CD14-positive monocyte (primary cell): ENCODE data around the gene SNAPC4. TPM values are rescaled to one million over a fixed set of nuclear protein-coding genes. Genes with fewer than 3 reads are reported as not detected.

Experiments
- DNase-seq, 3 donors: peaks; one replicate each; pipeline ENCODE4 v3.0.0-alpha.2; 2011 to 2022
- H2AFZ ChIP-seq: 2 replicates; pipeline ENCODE4 v1.6.0; 2012; ENCODE audit warnings: mild to moderate bottlenecking, low read depth, low read length, inconsistent platforms; ENCODE audit not compliant: insufficient read depth, poor library complexity, severe bottlenecking
- H3K27ac ChIP-seq, 2 donors: 1 replicate in 1 of 2; 2 replicates in 1 of 2; pipeline ENCODE4 v1.5.1; 2012 to 2013; ENCODE audit warnings: low read length in 2 of 2, control low read depth in 1 of 2, inconsistent platforms in 1 of 2, low read depth in 1 of 2, mild to moderate bottlenecking in 1 of 2
- H3K27me3 ChIP-seq, 2 donors: one replicate each; pipeline versions ENCODE4 v1.6.0 to v1.6.1; 2011 to 2013; ENCODE audit warnings: low read length in 2 of 2; ENCODE audit not compliant: control insufficient read depth in 2 of 2, insufficient read depth in 2 of 2
- H3K36me3 ChIP-seq, 2 donors: replicated peaks in 1 of 2; 1 replicate in 1 of 2; 2 replicates in 1 of 2; pipeline versions ENCODE4 v1.5.1 to v1.6.1; 2012 to 2013; ENCODE audit warnings: low read length in 2 of 2, control low read depth in 1 of 2, inconsistent platforms in 1 of 2, mild to moderate bottlenecking in 1 of 2; ENCODE audit not compliant: insufficient read depth in 2 of 2, control insufficient read depth in 1 of 2
- H3K4me1 ChIP-seq, 2 donors: 1 replicate in 1 of 2; 2 replicates in 1 of 2; pipeline versions ENCODE4 v1.5.1 to v1.6.1; 2012 to 2013; ENCODE audit warnings: low read length in 2 of 2, control low read depth in 1 of 2, inconsistent platforms in 1 of 2, mild to moderate bottlenecking in 1 of 2, moderate library complexity in 1 of 2; ENCODE audit not compliant: insufficient read depth in 2 of 2, control insufficient read depth in 1 of 2
- H3K4me2 ChIP-seq: replicated peaks from 2 replicates; pipeline ENCODE3; 2012; ENCODE audit warnings: low read length, moderate library complexity, mild to moderate bottlenecking; ENCODE audit not compliant: poor library complexity, severe bottlenecking; ENCODE audit errors: extremely low read depth
- H3K4me3 ChIP-seq, 3 experiments: fragments of 200-600 bp in 1 of 3; sonication (generic) in 1 of 3; replicated peaks in 1 of 3; 1 replicate in 2 of 3; 2 replicates in 1 of 3; pipeline ENCODE4 v1.5.1; 2011 to 2013; ENCODE audit warnings: low read length in 3 of 3, mild to moderate bottlenecking in 3 of 3, control low read depth in 2 of 3, low read depth in 2 of 3, inconsistent platforms in 1 of 3, moderate library complexity in 1 of 3
- H3K79me2 ChIP-seq: 2 replicates; pipeline ENCODE4 v1.6.0; 2012; ENCODE audit warnings: mild to moderate bottlenecking, control low read depth, inconsistent platforms, low read length, moderate library complexity; ENCODE audit not compliant: insufficient read depth
- H3K9ac ChIP-seq: 2 replicates; pipeline ENCODE4 v1.6.0; 2017; ENCODE audit warnings: low read length, mild to moderate bottlenecking; ENCODE audit not compliant: insufficient read depth, poor library complexity, severe bottlenecking
- H3K9me3 ChIP-seq, 2 donors: replicated peaks in 1 of 2; 1 replicate in 1 of 2; 2 replicates in 1 of 2; pipeline versions ENCODE4 v1.5.1 to v1.6.1; 2012 to 2013; ENCODE audit warnings: low read length in 2 of 2, control low read depth in 1 of 2; ENCODE audit not compliant: control insufficient read depth in 1 of 2, insufficient read depth in 1 of 2
- H4K20me1 ChIP-seq: 2 replicates; pipeline ENCODE4 v1.6.0; 2012; ENCODE audit warnings: mild to moderate bottlenecking, low read length, control low read depth, moderate library complexity; ENCODE audit not compliant: insufficient read depth
- H3K27ac Mint-ChIP-seq, 7 donors: one replicate each; pipeline ENCODE4 v1.8.0; 2020; ENCODE audit warnings: mild to moderate bottlenecking in 7 of 7, mixed read lengths in 7 of 7, moderate library complexity in 6 of 7, inconsistent platforms in 2 of 7
- H3K27me3 Mint-ChIP-seq, 3 donors: one replicate each; pipeline ENCODE4 v1.8.0; 2021 to 2022; ENCODE audit warnings: low read depth in 3 of 3, mild to moderate bottlenecking in 3 of 3, mixed read lengths in 3 of 3, moderate library complexity in 3 of 3, inconsistent platforms in 1 of 3
- H3K36me3 Mint-ChIP-seq, 2 donors: one replicate each; pipeline ENCODE4 v1.8.0; 2020; ENCODE audit warnings: mixed read lengths in 2 of 2, inconsistent platforms in 1 of 2, mild to moderate bottlenecking in 1 of 2
- H3K4me1 Mint-ChIP-seq: one replicate; pipeline ENCODE4 v1.8.0; 2020; ENCODE audit warnings: mild to moderate bottlenecking, mixed read lengths
- H3K4me3 Mint-ChIP-seq, 2 donors: one replicate each; pipeline ENCODE4 v1.8.0; 2020; ENCODE audit warnings: mild to moderate bottlenecking in 2 of 2, mixed read lengths in 2 of 2, moderate library complexity in 1 of 2
- H3K9me3 Mint-ChIP-seq, 7 donors: one replicate each; pipeline ENCODE4 v1.8.0; 2020 to 2022; ENCODE audit warnings: mixed read lengths in 7 of 7, mild to moderate bottlenecking in 6 of 7, moderate library complexity in 6 of 7, inconsistent platforms in 2 of 7
- CTCF ChIP-seq: fragments of 200-600 bp; IDR thresholded peaks from one replicate; pipeline ENCODE4 v1.8.0; 2022; ENCODE audit warnings: antibody characterized with exemption, mild to moderate bottlenecking
- WGBS: methylation state at CpG from one replicate; pipeline ENCODE4 v1.1.5; 2013; ENCODE audit warnings: missing lambda C conversion rate; ENCODE audit not compliant: insufficient coverage; 5-methylcytosine and 5-hydroxymethylcytosine counted together
- intact Hi-C, 2 donors: fragments of 100-400 bp; cut with micrococcal nuclease; formaldehyde crosslinking; loops; one replicate each; pipeline versions ENCODE4 v1.15.0 to v1.15.1; 2023
- polyA plus RNA-seq, 3 donors: library from polyadenylated mRNA; depleted of rRNA in 1 of 3; unstranded in 2 of 3; stranded (reverse) in 1 of 3; fragments of 300-500 nt in 2 of 3; fragments of >200 nt in 1 of 3; fragmentation: Illumina TruSeq in 2 of 3; gene quantifications; 1 replicate in 2 of 3; 2 replicates in 1 of 3; pipeline ENCODE4 v1.2.3, GENCODE V29; 2012 to 2021

The SNAPC4 gene
- polyA plus RNA-seq, 3 donors = 0.59 to 6.7 (median 1.2) TPM

- Histone ChIP-seq H3K27ac (no peak overlapping the region), H3K9ac (no peak overlapping the region), H3K4me1 (peaks cover 21 to 26% of the 10 kb centered on the region in 2 donors), H2AFZ (no peak overlapping the region), H3K9me3 (no peaks in the 10 kb centered on the region), H4K20me1 (peaks cover 43% of the 10 kb centered on the region), H3K4me3 (no peak overlapping the region), H3K36me3 (peaks cover 61 to 68% of the 10 kb centered on the region in 2 donors), H3K79me2 (peaks cover 13% of the 10 kb centered on the region), H3K27me3 (peaks cover 0 to 4% of the 10 kb centered on the region in 2 donors), H3K4me2 (no peak overlapping the region)
- Mint-ChIP-seq H3K4me1 (peaks cover 15% of the 10 kb centered on the region), H3K27ac (peak overlapping the region in 1 of 7 donors; percentile 68), H3K9me3 (no peaks in the 10 kb centered on the region), H3K36me3 (peaks cover 51 to 69% of the 10 kb centered on the region in 2 donors), H3K27me3 (peaks cover 5 to 11% (median 6%) of the 10 kb centered on the region in 3 donors), H3K4me3 (no peak overlapping the region)
- intact Hi-C loops = no loop called here
- DNase-seq = no peak
- TF ChIP-seq CTCF = no peak
- whole genome bisulfite sequencing = 91% methylated on average over 3 of the region's 5 CpGs
These were observed 42.3 kb upstream of the SNAPC4 start for GRCh38 chr9:136442265-136442664.

- Histone ChIP-seq H3K79me2 (peaks cover 18% of the 10 kb centered on the region), H3K4me2 (no peak overlapping the region), H3K4me1 (peaks cover 23 to 27% of the 10 kb centered on the region in 2 donors), H4K20me1 (peaks cover 41% of the 10 kb centered on the region), H3K4me3 (no peak overlapping the region), H3K27me3 (peaks cover 0 to 4% of the 10 kb centered on the region in 2 donors), H3K36me3 (peaks cover 56 to 63% of the 10 kb centered on the region in 2 donors), H3K9me3 (no peaks in the 10 kb centered on the region), H3K27ac (no peak overlapping the region), H3K9ac (no peak overlapping the region), H2AFZ (no peak overlapping the region)
- H3K4me1 Mint-ChIP-seq = peaks cover 20% of the 10 kb centered on the region
- no peaks in the 10 kb centered on the region for H3K9me3 Mint-ChIP-seq
- no peak overlapping the region for H3K27ac Mint-ChIP-seq
- peaks cover 49 to 64% of the 10 kb centered on the region in 2 donors for H3K36me3 Mint-ChIP-seq
- intact Hi-C loops = no loop called here
- H3K27me3 Mint-ChIP-seq = peaks cover 5 to 11% (median 6%) of the 10 kb centered on the region in 3 donors
- no peak for TF ChIP-seq CTCF
- 95% methylated on average over 16 of the region's 17 CpGs for WGBS
- no peak overlapping the region for H3K4me3 Mint-ChIP-seq
- no peak for DNase-seq
These were observed 41.8 kb upstream of the SNAPC4 start for GRCh38 chr9:136441681-136442245.
